ENCODE data around the gene ADGB.
"Not testable (repeated sequence)": the region's sequence is repeated elsewhere in the genome, so short reads cannot be mapped to it uniquely, and the experiment has no call there.

ADGB gene

DNA sequence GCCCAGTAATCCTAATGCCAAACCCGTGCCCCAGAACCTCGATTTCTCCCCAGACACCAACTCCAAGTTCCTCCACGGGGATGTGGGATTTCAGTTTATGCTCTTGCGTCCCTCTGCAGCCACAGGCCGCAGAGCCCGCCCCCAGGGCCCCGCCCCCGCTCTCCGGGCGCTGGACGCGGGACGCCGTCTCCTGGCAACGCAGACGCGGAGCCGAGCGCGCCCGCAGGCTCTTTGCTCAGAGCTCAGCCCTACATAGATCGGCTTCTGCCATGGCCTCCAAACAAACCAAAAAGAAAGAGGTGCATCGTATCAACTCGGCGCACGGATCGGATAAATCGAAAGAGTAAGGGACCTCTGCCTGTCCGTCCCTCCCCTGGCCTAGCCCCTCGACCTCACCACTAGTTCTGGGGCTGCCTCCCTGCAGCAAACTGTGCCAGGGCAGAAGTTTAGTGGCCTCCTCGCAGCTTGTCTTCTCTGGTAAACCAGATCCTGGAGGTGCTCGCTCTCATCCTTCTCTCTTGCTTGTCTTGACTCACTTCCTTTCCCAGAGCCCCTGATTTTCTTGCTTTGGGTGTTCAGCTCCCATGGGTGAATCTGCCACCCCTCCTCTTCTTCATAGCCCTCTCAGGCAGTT is at the start of gene ADGB:
TSS of gene ADGB (plus strand) at position 201 of the 634 bp plus-strand sequence. CDS start at position 270, 69 bp downstream.
- TF ChIP-seq NFRKB (IDR thresholded peaks at IDR 0.05): no peak
- TF ChIP-seq PKNOX1 (IDR thresholded peaks at IDR 0.05): no peak
- TF ChIP-seq BHLHE40 (IDR thresholded peaks at IDR 0.05; ENCODE audit: borderline replicate concordance): no peak
- ChIA-PET CTCF (interaction anchor here (0.5 kb wide), 1 partner anchor 54 kb away, joined by 8 read pairs; no protein-coding TSS in a partner anchor), POLR2A (no interaction called here)
- DNase-seq (ENCODE audit: extremely low spot score): peak; percentile 87

GRCh38 chr6:146550911-146551310 is 47.9 kb upstream of the ADGB start:
- TF ChIP-seq TARDBP (IDR thresholded peaks at IDR 0.05): no peak
- no peak for TF ChIP-seq SP1 (IDR thresholded peaks at IDR 0.05)
- no peak for TF ChIP-seq PKNOX1 (IDR thresholded peaks at IDR 0.05)
- no peak for TF ChIP-seq FOXA1 (IDR thresholded peaks at IDR 0.05)
- no peak for TF ChIP-seq L3MBTL2 (conservative IDR thresholded peaks at IDR 0.05)
- no peak for TF ChIP-seq ARNT (IDR thresholded peaks at IDR 0.05)
- no peak for TF ChIP-seq HDGF (IDR thresholded peaks at IDR 0.05; ENCODE audit: borderline replicate concordance)
- DNase-seq (ENCODE audit: extremely low spot score): no peak
- ChIA-PET POLR2A (no interaction called here), CTCF (no interaction called here)

DNA sequence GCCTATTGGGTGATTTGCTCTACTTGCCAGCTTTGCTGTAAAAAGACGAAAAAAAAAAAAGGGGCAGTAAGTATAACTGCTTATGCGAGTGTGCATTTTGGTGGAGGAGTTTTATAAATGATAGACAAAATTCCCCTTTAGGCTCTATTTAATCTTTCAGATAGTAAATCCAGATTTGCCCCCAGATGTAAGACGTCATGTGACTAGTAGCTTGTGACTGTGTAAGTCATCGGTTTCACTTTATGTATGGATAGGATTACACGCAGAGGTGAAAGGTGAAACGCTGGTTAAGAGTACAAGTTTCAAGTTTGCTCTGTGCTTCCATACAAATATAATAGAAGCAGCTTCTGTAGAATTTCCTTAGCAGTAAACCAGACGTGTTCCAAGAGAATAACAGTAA is 47.2 kb upstream of the ADGB start:
- ChIA-PET CTCF (no interaction called here), POLR2A (no interaction called here)
- peak; percentile 19 for DNase-seq (ENCODE audit: extremely low spot score)
- no peak for TF ChIP-seq CTBP1 (IDR thresholded peaks at IDR 0.05; ENCODE audit: borderline replicate concordance)
- TF ChIP-seq LEF1 (IDR thresholded peaks at IDR 0.05; ENCODE audit: borderline replicate concordance): no peak
- TF ChIP-seq HDGF (IDR thresholded peaks at IDR 0.05; ENCODE audit: borderline replicate concordance): no peak
- TF ChIP-seq TARDBP (IDR thresholded peaks at IDR 0.05): no peak
- TF ChIP-seq PKNOX1 (IDR thresholded peaks at IDR 0.05): no peak
- no peak for TF ChIP-seq ELF4 (IDR thresholded peaks at IDR 0.05)
- TF ChIP-seq SUZ12 (IDR thresholded peaks at IDR 0.05): no peak
- TF ChIP-seq FOXM1 (IDR thresholded peaks at IDR 0.05; ENCODE audit: borderline replicate concordance): no peak
- no peak for TF ChIP-seq ARNT (IDR thresholded peaks at IDR 0.05)
- TF ChIP-seq L3MBTL2 (conservative IDR thresholded peaks at IDR 0.05): no peak

- ChIA-PET CTCF (no interaction called here), POLR2A (no interaction called here)
- no peak for DNase-seq (ENCODE audit: extremely low spot score)
- TF ChIP-seq CTBP1 (IDR thresholded peaks at IDR 0.05; ENCODE audit: borderline replicate concordance): no peak
- TF ChIP-seq BHLHE40 (IDR thresholded peaks at IDR 0.05; ENCODE audit: borderline replicate concordance): no peak
- no peak for TF ChIP-seq ARNT (IDR thresholded peaks at IDR 0.05)
- TF ChIP-seq ZNF384 (IDR thresholded peaks at IDR 0.05): no peak
- no peak for TF ChIP-seq HDGF (IDR thresholded peaks at IDR 0.05; ENCODE audit: borderline replicate concordance)
- TF ChIP-seq SUZ12 (IDR thresholded peaks at IDR 0.05): no peak
- no peak for TF ChIP-seq NFRKB (IDR thresholded peaks at IDR 0.05)
Observed at GRCh38 chr6:146553377-146554135, 45.2 kb upstream of the ADGB start.

GRCh38 chr6:146560607-146561006 is 38.2 kb upstream of the ADGB start:
- POLR2A ChIA-PET: no interaction called here
- CTCF ChIA-PET: no interaction called here
- no peak for DNase-seq (ENCODE audit: extremely low spot score)
- TF ChIP-seq PKNOX1 (IDR thresholded peaks at IDR 0.05) (no peak), FOXA1 (IDR thresholded peaks at IDR 0.05) (no peak), L3MBTL2 (conservative IDR thresholded peaks at IDR 0.05) (no peak), ELF4 (IDR thresholded peaks at IDR 0.05) (no peak), TARDBP (IDR thresholded peaks at IDR 0.05) (no peak), LEF1 (IDR thresholded peaks at IDR 0.05; ENCODE audit: borderline replicate concordance) (no peak), CTBP1 (IDR thresholded peaks at IDR 0.05; ENCODE audit: borderline replicate concordance) (no peak), ARNT (IDR thresholded peaks at IDR 0.05) (no peak), NFRKB (IDR thresholded peaks at IDR 0.05) (no peak), SP1 (IDR thresholded peaks at IDR 0.05) (no peak), ZNF384 (IDR thresholded peaks at IDR 0.05) (no peak)

- POLR2A ChIA-PET; DNase-seq (ENCODE audit: extremely low spot score); CTCF ChIA-PET: not testable (repeated sequence)
Observed at GRCh38 chr6:146566661-146567060, 32.1 kb upstream of the ADGB start.

GRCh38 chr6:146568619-146569018 is 30.2 kb upstream of the ADGB start:
- DNase-seq (ENCODE audit: extremely low spot score); CTCF ChIA-PET; POLR2A ChIA-PET: not testable (repeated sequence)
